ENCODE data around the gene PRKCH.
"Not testable (repeated sequence)": the region's sequence is repeated elsewhere in the genome, so short reads cannot be mapped to it uniquely, and the experiment has no call there.

Gene PRKCH

DNA sequence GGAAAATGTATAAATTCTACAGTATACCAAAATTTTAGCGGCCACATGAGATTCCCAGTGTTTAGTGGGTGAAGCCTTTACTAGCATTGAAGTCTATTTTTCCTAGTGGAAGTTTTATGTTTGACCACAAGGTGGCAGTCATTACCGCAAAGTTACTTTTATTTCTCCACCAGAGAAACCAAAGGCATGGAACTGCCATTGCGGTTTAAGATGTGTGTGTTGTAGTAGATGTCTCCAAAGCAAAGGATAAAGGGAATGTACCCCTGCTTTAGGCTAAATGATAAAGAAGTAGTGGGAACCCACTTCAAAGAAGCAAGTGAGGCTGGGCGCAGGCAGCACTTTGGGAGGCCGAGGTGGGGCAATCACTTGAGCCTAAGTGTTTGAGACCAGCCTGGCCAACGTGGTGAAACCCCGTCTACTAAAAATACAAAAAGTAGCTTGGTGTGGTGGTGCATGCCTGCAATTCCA, 140.5 kb downstream of the PRKCH start:
- DNase-seq (ENCODE audit: insufficient read length, low spot score) = no peak
- FAIRE-seq = peak; percentile 71
- TF ChIP-seq POLR2A (IDR thresholded peaks at IDR 0.05; ENCODE audit: low read depth, low read length) = no peak
- no peak for TF ChIP-seq POLR2AphosphoS5 (IDR thresholded peaks at IDR 0.05; ENCODE audit: low read depth, low read length)
- no peak for TF ChIP-seq POU2F2 (IDR thresholded peaks at IDR 0.05; ENCODE audit: low read depth, low read length)
- no peak for TF ChIP-seq PAX5 (IDR thresholded peaks at IDR 0.05; ENCODE audit: insufficient read depth, low read length, severe bottlenecking)
- TF ChIP-seq SPI1 (IDR thresholded peaks at IDR 0.05; ENCODE audit: low read depth, low read length) = no peak
- no peak for TF ChIP-seq TAF1 (IDR thresholded peaks at IDR 0.05; ENCODE audit: low read depth, low read length)

DNA sequence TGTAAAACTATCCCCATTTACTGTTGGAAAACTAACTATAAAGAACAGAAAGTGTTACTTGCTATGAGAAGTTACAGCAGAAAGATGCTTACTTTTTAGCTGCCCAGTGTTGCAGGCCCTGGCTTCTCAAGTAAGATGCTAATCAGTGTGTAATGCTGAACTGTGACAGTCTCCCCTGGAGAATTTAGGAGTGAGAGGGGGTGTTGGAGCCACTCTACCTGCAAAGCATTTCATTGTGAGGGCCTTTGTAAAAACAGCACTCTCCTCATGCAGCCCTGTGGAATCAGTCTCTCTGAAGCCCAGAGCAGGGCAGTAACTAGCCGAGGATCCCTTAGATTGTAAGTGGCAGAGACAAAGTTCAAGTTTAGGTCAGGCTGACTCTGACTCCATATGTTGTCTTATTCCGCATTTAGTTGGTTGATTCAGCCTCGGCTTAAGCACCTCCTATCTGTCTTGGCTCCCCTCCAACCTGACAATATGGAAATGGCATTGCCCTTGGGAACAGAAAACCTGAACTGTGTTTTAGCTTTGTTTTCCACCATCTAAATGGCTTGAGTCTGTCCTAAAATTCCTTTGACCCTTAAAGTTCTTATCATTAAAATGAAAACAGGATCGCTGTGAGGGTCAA, 141.3 kb downstream of the PRKCH start:
- no peak for FAIRE-seq
- no peak for DNase-seq (ENCODE audit: insufficient read length, low spot score)
- TF ChIP-seq TAF1 (IDR thresholded peaks at IDR 0.05; ENCODE audit: low read depth, low read length) (no peak), SPI1 (IDR thresholded peaks at IDR 0.05; ENCODE audit: low read depth, low read length) (no peak), POLR2A (IDR thresholded peaks at IDR 0.05; ENCODE audit: low read depth, low read length) (no peak), PAX5 (IDR thresholded peaks at IDR 0.05; ENCODE audit: insufficient read depth, low read length, severe bottlenecking) (no peak), POU2F2 (IDR thresholded peaks at IDR 0.05; ENCODE audit: low read depth, low read length) (no peak), POLR2AphosphoS5 (IDR thresholded peaks at IDR 0.05; ENCODE audit: low read depth, low read length) (no peak)

DNA sequence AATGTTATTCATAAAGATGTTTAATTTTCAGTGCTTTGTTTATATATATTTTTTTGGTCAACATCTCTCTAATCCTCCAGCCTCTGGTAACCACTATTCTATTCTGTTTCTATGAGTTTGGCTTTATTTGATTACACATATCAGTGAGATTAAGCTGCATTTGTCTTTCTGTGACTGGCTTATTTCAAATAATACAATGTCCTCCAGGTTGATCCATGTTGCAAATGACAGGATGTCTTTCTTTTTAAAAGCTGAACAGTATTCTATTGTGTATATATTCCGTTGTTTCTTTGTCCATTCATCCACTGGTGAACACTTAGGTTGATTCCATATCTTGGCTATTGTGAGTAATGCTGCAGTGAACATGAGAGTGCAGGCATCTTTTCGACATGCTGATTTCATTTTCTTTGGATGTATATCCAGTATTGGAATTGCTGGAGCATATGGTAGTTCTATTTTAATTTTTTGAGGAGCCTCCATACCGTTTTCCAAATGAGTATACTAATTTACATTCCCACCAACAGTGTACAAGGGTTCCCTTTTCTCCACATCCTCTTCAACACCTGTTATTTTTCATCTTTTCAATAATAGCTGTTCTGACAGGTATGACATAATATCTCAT, 142.4 kb downstream of the PRKCH start:
- FAIRE-seq (no peak), DNase-seq (ENCODE audit: insufficient read length, low spot score) (no peak)
- TF ChIP-seq POLR2AphosphoS5 (IDR thresholded peaks at IDR 0.05; ENCODE audit: low read depth, low read length) = no peak
- no peak for TF ChIP-seq PAX5 (IDR thresholded peaks at IDR 0.05; ENCODE audit: insufficient read depth, low read length, severe bottlenecking)
- TF ChIP-seq TAF1 (IDR thresholded peaks at IDR 0.05; ENCODE audit: low read depth, low read length) = no peak
- TF ChIP-seq POLR2A (IDR thresholded peaks at IDR 0.05; ENCODE audit: low read depth, low read length) = no peak
- no peak for TF ChIP-seq POU2F2 (IDR thresholded peaks at IDR 0.05; ENCODE audit: low read depth, low read length)
- TF ChIP-seq SPI1 (IDR thresholded peaks at IDR 0.05; ENCODE audit: low read depth, low read length) = no peak

DNA sequence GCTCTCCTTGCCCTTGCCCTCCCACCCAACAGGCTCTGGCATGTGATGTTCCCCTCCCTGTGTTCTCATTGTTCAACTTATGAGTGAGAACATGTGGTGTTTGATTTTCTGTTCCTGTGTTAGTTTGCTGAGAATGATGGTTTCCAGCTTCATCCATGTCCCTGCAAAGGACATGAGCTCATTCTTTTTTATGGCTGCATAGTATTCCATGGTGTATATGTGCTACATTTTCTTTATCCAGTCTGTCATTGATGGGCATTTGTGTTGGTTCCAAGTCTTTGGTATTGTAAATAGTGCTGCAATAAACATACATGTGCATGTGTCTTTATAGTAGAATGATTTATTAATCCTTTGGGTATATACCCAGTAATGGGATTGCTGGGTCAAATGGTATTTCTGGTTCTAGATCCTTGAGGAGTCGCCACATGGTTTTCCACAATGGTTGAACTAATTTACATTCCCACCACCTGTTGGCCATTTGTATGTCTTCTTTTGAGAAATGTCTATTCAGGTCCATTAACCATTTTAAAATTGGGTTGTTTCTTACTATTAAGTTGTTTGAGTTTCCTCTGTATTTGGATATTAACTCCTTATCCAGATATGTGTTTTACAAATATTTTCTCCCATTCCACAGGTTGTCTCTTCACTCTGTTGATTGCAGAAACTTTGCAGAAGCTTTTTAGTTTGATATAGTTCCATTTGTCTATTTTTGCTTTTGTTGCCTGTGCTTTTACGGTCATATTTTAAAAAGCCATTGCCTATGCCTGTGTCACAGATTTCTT, 143.4 kb downstream of the PRKCH start:
- not testable (repeated sequence) for DNase-seq (ENCODE audit: insufficient read length, low spot score); FAIRE-seq

DNA sequence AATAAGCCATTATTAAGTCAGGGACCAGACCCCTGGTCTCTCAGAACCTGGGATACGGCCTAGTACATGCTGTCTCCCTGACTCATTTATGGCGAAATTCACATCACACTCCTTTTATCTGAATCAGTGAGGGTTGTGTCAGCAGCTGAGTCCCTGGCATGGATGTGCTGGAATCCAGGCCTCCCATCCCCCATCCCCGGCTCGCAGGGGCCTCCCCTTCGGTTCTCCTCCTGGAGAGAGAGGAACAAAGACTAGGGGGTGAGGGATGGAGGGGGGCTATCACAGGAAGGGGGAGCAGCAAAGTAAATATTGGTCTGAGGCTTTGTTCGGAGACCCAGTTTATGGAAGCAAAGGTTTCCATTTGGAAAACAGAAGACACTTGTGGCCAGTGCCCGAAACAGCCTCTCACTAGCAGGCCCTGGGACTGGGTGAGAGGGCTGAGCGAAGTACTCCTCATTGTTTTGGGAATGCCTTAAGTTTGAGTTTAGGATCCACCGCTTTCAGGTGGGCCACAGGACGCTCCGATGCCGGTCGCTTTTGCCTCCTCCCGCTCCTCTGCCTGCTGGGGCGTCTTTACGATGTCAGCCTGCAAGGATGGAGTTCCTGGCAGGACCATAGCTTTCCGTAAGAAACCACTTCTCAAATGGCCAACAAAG, 145.0 kb downstream of the PRKCH start:
- no peak for FAIRE-seq
- no peak for DNase-seq (ENCODE audit: insufficient read length, low spot score)
- TF ChIP-seq SPI1 (IDR thresholded peaks at IDR 0.05; ENCODE audit: low read depth, low read length) = no peak
- TF ChIP-seq PAX5 (IDR thresholded peaks at IDR 0.05; ENCODE audit: insufficient read depth, low read length, severe bottlenecking) = no peak
- TF ChIP-seq POLR2A (IDR thresholded peaks at IDR 0.05; ENCODE audit: low read depth, low read length) = no peak
- TF ChIP-seq POLR2AphosphoS5 (IDR thresholded peaks at IDR 0.05; ENCODE audit: low read depth, low read length) = no peak
- TF ChIP-seq TAF1 (IDR thresholded peaks at IDR 0.05; ENCODE audit: low read depth, low read length) = no peak
- no peak for TF ChIP-seq POU2F2 (IDR thresholded peaks at IDR 0.05; ENCODE audit: low read depth, low read length)

DNA sequence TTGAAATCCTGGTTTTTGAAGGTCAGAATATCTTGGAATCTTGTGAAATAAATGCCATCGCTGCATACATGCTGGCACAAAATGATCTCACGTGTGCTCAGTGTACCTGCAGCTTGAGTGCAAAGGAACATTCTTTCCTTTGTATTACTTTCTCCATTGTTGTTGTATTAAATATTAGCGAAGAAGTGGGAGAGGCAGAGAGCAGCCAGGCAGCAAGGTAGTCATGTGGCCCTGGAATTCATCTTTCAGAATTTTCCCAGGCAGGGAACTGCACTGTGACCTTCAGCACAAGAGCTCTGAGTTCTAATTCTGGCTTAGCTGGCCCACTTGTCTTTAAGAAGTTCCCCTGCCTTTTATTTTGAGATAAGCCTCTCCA, 145.5 kb downstream of the PRKCH start:
- DNase-seq (ENCODE audit: insufficient read length, low spot score) (no peak), FAIRE-seq (no peak)
- TF ChIP-seq POLR2AphosphoS5 (IDR thresholded peaks at IDR 0.05; ENCODE audit: low read depth, low read length) = no peak
- TF ChIP-seq POLR2A (IDR thresholded peaks at IDR 0.05; ENCODE audit: low read depth, low read length) = no peak
- TF ChIP-seq POU2F2 (IDR thresholded peaks at IDR 0.05; ENCODE audit: low read depth, low read length) = no peak
- TF ChIP-seq TAF1 (IDR thresholded peaks at IDR 0.05; ENCODE audit: low read depth, low read length) = no peak
- TF ChIP-seq SPI1 (IDR thresholded peaks at IDR 0.05; ENCODE audit: low read depth, low read length) = no peak
- TF ChIP-seq PAX5 (IDR thresholded peaks at IDR 0.05; ENCODE audit: insufficient read depth, low read length, severe bottlenecking) = no peak

DNA sequence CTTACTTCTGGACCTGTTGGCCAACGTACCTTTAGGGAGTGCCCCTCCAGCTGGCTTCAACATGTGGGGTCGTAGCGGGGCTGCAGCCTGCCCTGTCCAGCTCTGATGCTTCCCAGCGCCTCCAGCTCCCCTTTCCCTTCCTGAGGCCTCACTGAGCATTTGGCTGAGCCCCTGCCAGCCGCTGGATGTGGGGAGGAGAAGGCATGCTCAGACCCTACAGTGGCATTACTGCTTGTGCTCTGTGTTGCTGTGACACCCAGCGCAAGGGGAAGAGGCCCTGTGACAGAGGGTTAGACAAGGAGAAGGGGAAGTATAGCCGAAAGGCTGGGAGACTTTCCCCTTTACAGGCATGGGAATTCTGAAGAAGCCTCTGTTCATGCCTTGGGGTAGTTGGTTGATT, 145.9 kb downstream of the PRKCH start:
- no peak for TF ChIP-seq SPI1 (IDR thresholded peaks at IDR 0.05; ENCODE audit: low read depth, low read length)
- no peak for TF ChIP-seq PAX5 (IDR thresholded peaks at IDR 0.05; ENCODE audit: insufficient read depth, low read length, severe bottlenecking)
- TF ChIP-seq POLR2AphosphoS5 (IDR thresholded peaks at IDR 0.05; ENCODE audit: low read depth, low read length) = no peak
- no peak for TF ChIP-seq POLR2A (IDR thresholded peaks at IDR 0.05; ENCODE audit: low read depth, low read length)
- no peak for TF ChIP-seq TAF1 (IDR thresholded peaks at IDR 0.05; ENCODE audit: low read depth, low read length)
- TF ChIP-seq POU2F2 (IDR thresholded peaks at IDR 0.05; ENCODE audit: low read depth, low read length) = no peak
- DNase-seq (ENCODE audit: insufficient read length, low spot score) = no peak
- FAIRE-seq = no peak

DNA sequence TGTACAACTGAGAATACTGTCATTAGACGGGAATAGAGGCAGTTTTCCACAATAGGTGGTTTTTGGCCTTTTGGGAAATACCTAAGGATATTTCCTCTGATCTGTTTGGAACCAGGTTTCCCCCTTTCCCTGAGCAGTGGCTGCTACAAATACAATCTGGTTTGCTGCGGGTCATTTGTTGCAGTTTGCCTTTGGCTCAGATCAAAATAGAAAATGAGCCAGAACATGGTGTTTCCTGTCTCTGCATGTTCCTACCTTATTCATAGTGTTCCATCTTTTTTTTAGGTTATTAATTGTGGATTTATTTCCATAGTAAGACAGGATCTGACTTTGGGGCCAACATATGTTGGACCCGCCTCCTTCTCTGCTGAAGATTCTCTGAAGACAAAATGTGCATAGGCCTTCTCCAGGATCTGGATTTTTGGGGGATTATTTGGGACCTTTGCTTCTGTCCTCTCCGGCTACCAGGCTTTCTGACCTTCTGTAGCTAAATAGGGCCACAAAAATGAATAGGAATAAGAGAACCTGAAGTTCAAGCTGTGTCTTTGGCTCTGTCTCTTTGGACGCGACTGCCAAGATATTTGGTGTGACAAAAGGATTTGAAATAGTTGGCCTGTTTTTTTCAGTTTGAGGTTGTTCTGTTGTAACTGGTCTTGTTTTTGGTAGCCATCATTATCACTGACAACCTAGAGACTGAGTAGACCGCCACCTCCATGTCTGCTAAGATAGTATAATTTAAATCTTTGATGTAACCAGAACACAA, 146.9 kb downstream of the PRKCH start:
- no peak for FAIRE-seq
- no peak for DNase-seq (ENCODE audit: insufficient read length, low spot score)
- TF ChIP-seq TAF1 (IDR thresholded peaks at IDR 0.05; ENCODE audit: low read depth, low read length) = no peak
- TF ChIP-seq SPI1 (IDR thresholded peaks at IDR 0.05; ENCODE audit: low read depth, low read length) = no peak
- TF ChIP-seq PAX5 (IDR thresholded peaks at IDR 0.05; ENCODE audit: insufficient read depth, low read length, severe bottlenecking) = no peak
- no peak for TF ChIP-seq POLR2AphosphoS5 (IDR thresholded peaks at IDR 0.05; ENCODE audit: low read depth, low read length)
- TF ChIP-seq POU2F2 (IDR thresholded peaks at IDR 0.05; ENCODE audit: low read depth, low read length) = no peak
- TF ChIP-seq POLR2A (IDR thresholded peaks at IDR 0.05; ENCODE audit: low read depth, low read length) = no peak
